Spleen (tissue), 7 donors: ENCODE measurements around the gene ZDHHC1.

Experiments
- POLR2A ChIP-seq, 3 donors: fragments of 450-650 bp; IDR thresholded peaks; one replicate each; pipeline ENCODE4 v1.5.1; 2017; ENCODE audit warnings: antibody characterized with exemption in 3 of 3, mild to moderate bottlenecking in 1 of 3
- TF ChIP-seq, protein P1 (sequence below), 11 experiments: fragments of 200-600 bp in 7 of 11; fragments of 450-650 bp in 4 of 11; sonication (generic) in 4 of 11; IDR thresholded peaks in 8 of 11; conservative IDR thresholded peaks in 3 of 11; 1 replicate in 7 of 11; 2 replicates in 4 of 11; pipeline versions ENCODE4 v1.4.0 to v1.8.0; 2016 to 2021; ENCODE audit warnings: antibody characterized with exemption in 11 of 11, inconsistent platforms in 4 of 11, mild to moderate bottlenecking in 1 of 11
- donor health status: DM: no; HTN: no; CAD: no; lungs with moderate emphysema.
- donor health status: DM: no; HTN: no; CAD: no.
- donor health status: DM: no; HTN: no; CAD: no.

DNA sequence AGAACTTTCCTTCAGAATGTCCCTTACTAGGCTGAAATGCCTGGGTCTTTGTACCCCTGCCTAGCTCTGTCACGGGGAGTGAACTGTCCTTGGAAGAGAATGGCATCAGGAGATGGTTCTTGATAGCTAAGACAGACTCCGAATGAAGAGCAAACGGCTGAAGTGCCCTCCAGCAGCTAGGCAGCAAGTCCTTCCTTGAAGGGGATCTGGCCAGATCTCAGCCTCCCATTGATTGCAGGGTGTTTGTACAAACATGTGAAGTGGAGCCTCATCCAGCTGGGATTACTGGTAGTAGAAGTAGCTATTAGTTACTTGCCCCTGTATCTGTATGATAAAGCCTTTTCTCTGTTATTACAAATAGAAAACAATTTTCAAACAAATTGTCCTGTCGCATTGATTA lies 58.7 kb downstream of the ZDHHC1 start:
- TF ChIP-seq, protein P1, sequence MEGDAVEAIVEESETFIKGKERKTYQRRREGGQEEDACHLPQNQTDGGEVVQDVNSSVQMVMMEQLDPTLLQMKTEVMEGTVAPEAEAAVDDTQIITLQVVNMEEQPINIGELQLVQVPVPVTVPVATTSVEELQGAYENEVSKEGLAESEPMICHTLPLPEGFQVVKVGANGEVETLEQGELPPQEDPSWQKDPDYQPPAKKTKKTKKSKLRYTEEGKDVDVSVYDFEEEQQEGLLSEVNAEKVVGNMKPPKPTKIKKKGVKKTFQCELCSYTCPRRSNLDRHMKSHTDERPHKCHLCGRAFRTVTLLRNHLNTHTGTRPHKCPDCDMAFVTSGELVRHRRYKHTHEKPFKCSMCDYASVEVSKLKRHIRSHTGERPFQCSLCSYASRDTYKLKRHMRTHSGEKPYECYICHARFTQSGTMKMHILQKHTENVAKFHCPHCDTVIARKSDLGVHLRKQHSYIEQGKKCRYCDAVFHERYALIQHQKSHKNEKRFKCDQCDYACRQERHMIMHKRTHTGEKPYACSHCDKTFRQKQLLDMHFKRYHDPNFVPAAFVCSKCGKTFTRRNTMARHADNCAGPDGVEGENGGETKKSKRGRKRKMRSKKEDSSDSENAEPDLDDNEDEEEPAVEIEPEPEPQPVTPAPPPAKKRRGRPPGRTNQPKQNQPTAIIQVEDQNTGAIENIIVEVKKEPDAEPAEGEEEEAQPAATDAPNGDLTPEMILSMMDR (IDR thresholded peaks at IDR 0.05 in 8 of 11, conservative IDR thresholded peaks at IDR 0.05 in 3 of 11): no peak
- TF ChIP-seq POLR2A (IDR thresholded peaks at IDR 0.05): no peak
